MM.1S (cell line): Measurements from ENCODE around the gene OAS2.

Source experiments
- CTCF ChIP-seq: fragments of 300-600 bp; sonication (generic); IDR thresholded peaks from 2 replicates; pipeline ENCODE4 v1.5.1; 2016; ENCODE audit warnings: antibody characterized with exemption, low read length, mixed read lengths
- EZH2 ChIP-seq: fragments of 300-600 bp; sonication (generic); optimal IDR thresholded peaks from 2 replicates; pipeline ENCODE3; 2017; ENCODE audit warnings: low read depth, mild to moderate bottlenecking, antibody characterized with exemption, low read length, mixed read lengths

- TF ChIP-seq EZH2: no peak
- no peak for TF ChIP-seq CTCF
These were observed 31.9 kb upstream of the OAS2 start for GRCh38 chr12:112946236-112947000.
